Left lung (tissue), 10 donors: ENCODE measurements around the gene KCNJ16. TPM values are rescaled to one million over a fixed set of nuclear protein-coding genes. Genes with fewer than 3 reads are reported as not detected.

ENCODE experiments used
- ATAC-seq: fragments of 200-7000 bp; cut with Tn5 transposase; one replicate; pipeline ENCODE4 v1.9.1; 2020; ENCODE audit warnings: moderate library complexity
- DNase-seq, 4 donors: peaks; one replicate each; pipeline ENCODE4 v3.0.0-alpha.2; 2013 to 2020
- H3K27ac ChIP-seq, 2 donors: fragments of 200-600 bp; sonication (generic) in 1 of 2; one replicate each; pipeline versions ENCODE4 v1.5.0 to v1.8.0; 2020 to 2021
- H3K27me3 ChIP-seq, 2 donors: fragments of 200-600 bp; sonication (generic) in 1 of 2; one replicate each; pipeline versions ENCODE4 v1.5.0 to v1.8.0; 2020 to 2021
- H3K36me3 ChIP-seq, 2 donors: fragments of 200-600 bp; sonication (generic) in 1 of 2; one replicate each; pipeline versions ENCODE4 v1.5.0 to v1.8.0; 2020 to 2021
- H3K4me1 ChIP-seq, 2 donors: fragments of 200-600 bp; one replicate each; pipeline ENCODE4 v1.8.0; 2021
- H3K4me3 ChIP-seq, 2 donors: fragments of 200-600 bp; sonication (generic) in 1 of 2; one replicate each; pipeline versions ENCODE4 v1.5.0 to v1.8.0; 2020 to 2021; ENCODE audit warnings: mild to moderate bottlenecking in 1 of 2
- H3K9me3 ChIP-seq, 2 donors: fragments of 200-600 bp; sonication (generic) in 1 of 2; one replicate each; pipeline versions ENCODE4 v1.5.0 to v1.8.0; 2020 to 2021
- CTCF ChIP-seq, 2 donors: fragments of 200-600 bp; sonication (generic) in 1 of 2; IDR thresholded peaks; one replicate each; pipeline versions ENCODE4 v1.5.0 to v1.8.0; 2021; ENCODE audit warnings: antibody characterized with exemption in 2 of 2
- intact Hi-C, 2 donors: fragments of 100-400 bp; cut with DNase I; formaldehyde crosslinking; loops; one replicate each; pipeline versions ENCODE4 v1.11.2 to v1.14.2; 2022
- polyA plus RNA-seq, 6 donors: library from polyadenylated mRNA; unstranded; fragments of 120-200 nt; gene quantifications; one replicate each; pipeline ENCODE4 v1.2.1, GENCODE V29; 2013; ENCODE audit not compliant: insufficient read length in 6 of 6
- total RNA-seq, 2 donors: library from RNA; stranded (reverse); fragmentation: NEBNext Ultra II Directional; extraction: Animal tissue kit (Norgen Biotek cat#: 25700); gene quantifications; one replicate each; pipeline ENCODE4 v1.2.1, GENCODE V29; 2021
- donor health status: DM: no; HTN: yes; CAD: no.
- donor health status: DM: no; HTN: no; CAD: no.

Gene KCNJ16
- total and polyA plus RNA-seq, 8 donors, result 0.23 to 2.7 (median 0.83) TPM

- DNase-seq, result no peak
- TF ChIP-seq CTCF (IDR thresholded peaks at IDR 0.05), result no peak
- H3K27me3 ChIP-seq, result no peaks in the 10 kb centered on the region
- no peak overlapping the region for H3K27ac ChIP-seq
- H3K4me3 ChIP-seq, result no peak overlapping the region
- intact Hi-C loops, result no loop called here
- ATAC-seq, result no peak
- H3K4me1 ChIP-seq, result no peaks in the 10 kb centered on the region
- H3K36me3 ChIP-seq, result no peaks in the 10 kb centered on the region
- H3K9me3 ChIP-seq, result no peaks in the 10 kb centered on the region
These were observed 86.5 kb downstream of the KCNJ16 start for GRCh38 chr17:70161519-70161918.

GRCh38 chr17:70165383-70165782 lies 90.4 kb downstream of the KCNJ16 start:
- Histone ChIP-seq H3K36me3 (no peaks in the 10 kb centered on the region), H3K27ac (no peak overlapping the region), H3K27me3 (peaks cover 0 to 13% of the 10 kb centered on the region in 2 donors), H3K9me3 (no peaks in the 10 kb centered on the region), H3K4me1 (peaks cover 0 to 7% of the 10 kb centered on the region in 2 donors), H3K4me3 (no peak overlapping the region)
- intact Hi-C loops, result no loop called here
- no peak for DNase-seq
- TF ChIP-seq CTCF (IDR thresholded peaks at IDR 0.05), result no peak
- ATAC-seq, result no peak

DNA sequence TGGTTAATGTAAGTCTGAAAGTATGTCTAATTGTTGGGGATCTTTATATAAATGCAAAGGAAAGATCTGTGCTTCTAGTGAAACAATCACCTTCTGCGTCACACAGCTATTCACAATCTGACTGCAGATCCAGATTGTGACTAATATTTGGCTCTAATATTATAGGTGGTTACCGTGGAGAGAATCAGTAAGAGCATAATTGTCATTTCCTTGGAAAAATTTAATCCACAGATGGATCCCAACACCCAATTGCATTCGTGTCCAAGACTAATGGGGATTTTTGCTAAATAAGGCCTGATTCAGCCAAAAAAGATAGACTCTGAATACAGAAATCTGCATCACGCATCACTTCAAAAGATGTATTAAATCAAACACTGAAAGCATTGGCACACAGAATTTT lies 91.6 kb downstream of the KCNJ16 start:
- no peaks in the 10 kb centered on the region for H3K36me3 ChIP-seq
- H3K4me1 ChIP-seq, result peaks cover 0 to 19% of the 10 kb centered on the region in 2 donors
- no peak overlapping the region for H3K27ac ChIP-seq
- peaks cover 0 to 13% of the 10 kb centered on the region in 2 donors for H3K27me3 ChIP-seq
- no peak for DNase-seq
- no peak for ATAC-seq
- TF ChIP-seq CTCF (IDR thresholded peaks at IDR 0.05), result no peak
- intact Hi-C loops, result no loop called here
- H3K4me3 ChIP-seq, result no peak overlapping the region
- no peaks in the 10 kb centered on the region for H3K9me3 ChIP-seq

GRCh38 chr17:70168044-70168976 lies 93.3 kb downstream of the KCNJ16 start:
- intact Hi-C loops, result no loop called here
- H3K27me3 ChIP-seq, result peaks cover 0 to 13% of the 10 kb centered on the region in 2 donors
- H3K36me3 ChIP-seq, result no peaks in the 10 kb centered on the region
- H3K9me3 ChIP-seq, result no peaks in the 10 kb centered on the region
- peak; percentile 50 to 52 for TF ChIP-seq CTCF (IDR thresholded peaks at IDR 0.05)
- peaks cover 0 to 36% of the 10 kb centered on the region in 2 donors for H3K4me1 ChIP-seq
- peak; percentile 70 for ATAC-seq
- DNase-seq, result peak; percentile 43 to 77 (median 69)
- H3K27ac ChIP-seq, result peak overlapping the region; percentile 90 to 98
- peak overlapping the region; percentile 53 to 66 for H3K4me3 ChIP-seq

DNA sequence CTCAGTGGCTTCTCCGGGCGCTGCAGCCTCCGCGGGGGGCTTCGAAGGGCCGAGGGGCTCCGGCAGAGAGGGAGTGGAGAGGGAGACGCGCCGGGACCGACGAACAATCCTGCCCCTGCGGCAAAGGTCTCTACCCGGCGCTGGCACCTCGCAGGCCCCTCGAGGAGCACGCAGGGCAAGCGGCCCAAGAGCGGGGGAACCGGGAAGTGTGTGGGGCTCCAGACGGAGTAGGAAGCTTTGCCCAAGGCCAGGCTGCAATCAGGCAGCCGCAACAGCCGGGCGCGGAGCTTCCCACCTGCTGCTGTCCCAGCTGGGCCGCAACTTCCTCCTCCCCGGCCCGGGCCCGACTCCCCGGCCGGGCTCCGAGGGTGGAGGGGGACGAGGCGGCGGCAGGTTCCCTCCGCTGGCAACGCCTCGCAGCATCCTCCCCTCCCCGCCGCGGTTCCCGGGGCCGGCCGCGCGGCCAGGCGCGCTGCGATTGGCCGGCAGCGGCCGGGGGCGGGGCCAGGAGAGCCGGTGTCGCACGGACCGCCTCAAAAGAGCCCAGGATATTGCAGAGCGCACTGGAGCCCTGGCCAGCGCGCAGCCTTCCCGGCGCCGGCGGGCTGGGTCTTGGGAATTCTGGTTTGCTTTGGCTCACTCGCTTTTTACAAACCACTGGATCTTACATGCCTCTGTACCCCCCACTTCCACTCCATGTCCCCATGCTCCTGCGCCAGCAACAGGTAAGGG lies 94.1 kb downstream of the KCNJ16 start, which contains the start of gene KCNJ2:
Gene KCNJ2, plus strand, starts transcription at position 556 of the 732 bp plus-strand sequence. CDS start 5,508 bp downstream, outside the sequence.
- ATAC-seq, result peak; percentile 92

More for the DNA sequence above, 94.1 kb downstream of the KCNJ16 start, which contains the start of gene KCNJ2:
- H3K4me1 ChIP-seq, result peaks cover 0 to 39% of the 10 kb centered on the region in 2 donors
- H3K27ac ChIP-seq, result peak within 1 kb of the TSS; percentile 90 to 98
- no peaks in the 10 kb centered on the region for H3K9me3 ChIP-seq
- intact Hi-C loops, result no loop called here
- no peak for TF ChIP-seq CTCF (IDR thresholded peaks at IDR 0.05)
- peak within 1 kb of the TSS; percentile 53 to 66 for H3K4me3 ChIP-seq
- peaks cover 0 to 13% of the 10 kb centered on the region in 2 donors for H3K27me3 ChIP-seq
- no peaks in the 10 kb centered on the region for H3K36me3 ChIP-seq
- peak; percentile 82 to 99 (median 90) for DNase-seq
